H9 (cell line): ENCODE data around the gene BLMH. TPM values are rescaled to one million over a fixed set of nuclear protein-coding genes. Genes with fewer than 3 reads are reported as not detected.

Source experiments
- DNase-seq: peaks from one replicate; pipeline ENCODE4 v3.0.0-alpha.2; 2017
- H2AFZ ChIP-seq: one replicate; pipeline ENCODE4 v1.6.1; 2013; ENCODE audit warnings: mild to moderate bottlenecking, low read length, control low read depth, moderate library complexity
- H2AK5ac ChIP-seq: 2 replicates; pipeline ENCODE4 v1.6.1; 2013; ENCODE audit warnings: low read length, control low read depth, mixed read lengths; ENCODE audit not compliant: insufficient read length
- H2BK120ac ChIP-seq: one replicate; pipeline ENCODE4 v1.6.1; 2013; ENCODE audit warnings: low read depth, mild to moderate bottlenecking, low read length, control low read depth, inconsistent platforms; ENCODE audit not compliant: poor library complexity, severe bottlenecking
- H2BK12ac ChIP-seq: 2 replicates; pipeline ENCODE4 v1.6.1; 2013; ENCODE audit warnings: low read length, control low read depth, mixed read lengths, low read depth; ENCODE audit not compliant: insufficient read length
- H2BK15ac ChIP-seq: 2 replicates; pipeline ENCODE4 v1.6.1; 2013; ENCODE audit warnings: low read depth, low read length, control low read depth
- H2BK20ac ChIP-seq: one replicate; pipeline ENCODE4 v1.6.1; 2013; ENCODE audit warnings: low read depth, mild to moderate bottlenecking, low read length, control low read depth, inconsistent platforms; ENCODE audit not compliant: poor library complexity, severe bottlenecking
- H2BK5ac ChIP-seq: 2 replicates; pipeline ENCODE4 v1.6.1; 2013; ENCODE audit warnings: low read length, control low read depth, mixed read lengths; ENCODE audit not compliant: insufficient read length
- H3K14ac ChIP-seq: 2 replicates; pipeline ENCODE4 v1.6.1; 2013; ENCODE audit warnings: low read length, control low read depth; ENCODE audit not compliant: insufficient read depth
- H3K18ac ChIP-seq: 2 replicates; pipeline ENCODE4 v1.6.1; 2013; ENCODE audit warnings: low read depth, mild to moderate bottlenecking, mixed read lengths, low read length, control low read depth; ENCODE audit not compliant: insufficient read length
- H3K23ac ChIP-seq: 2 replicates; pipeline ENCODE4 v1.6.1; 2013; ENCODE audit warnings: low read length, control low read depth, mixed read lengths, low read depth; ENCODE audit not compliant: insufficient read length
- H3K23me2 ChIP-seq: 2 replicates; pipeline ENCODE4 v1.6.1; 2013; ENCODE audit warnings: low read depth, mild to moderate bottlenecking, mixed read lengths, low read length, control low read depth; ENCODE audit not compliant: insufficient read length, poor library complexity, severe bottlenecking
- H3K27ac ChIP-seq: 2 replicates; pipeline ENCODE4 v1.5.1; 2013; ENCODE audit warnings: low read length, control low read depth, mixed read lengths, low read depth; ENCODE audit not compliant: insufficient read length
- H3K27me3 ChIP-seq: 2 replicates; pipeline ENCODE4 v1.6.1; 2013; ENCODE audit warnings: low read length, control low read depth, inconsistent platforms; ENCODE audit not compliant: insufficient read depth
- H3K4ac ChIP-seq: 2 replicates; pipeline ENCODE4 v1.6.1; 2013; ENCODE audit warnings: low read depth, mild to moderate bottlenecking, control low read depth, inconsistent platforms, low read length, moderate library complexity
- H3K4me1 ChIP-seq: 2 replicates; pipeline ENCODE4 v1.6.1; 2013; ENCODE audit warnings: low read length, control low read depth, inconsistent platforms; ENCODE audit not compliant: insufficient read depth
- H3K4me2 ChIP-seq: 2 replicates; pipeline ENCODE4 v1.6.1; 2013; ENCODE audit warnings: low read length, control low read depth, mixed read lengths; ENCODE audit not compliant: insufficient read length, insufficient read depth
- H3K56ac ChIP-seq: 2 replicates; pipeline ENCODE4 v1.6.1; 2013; ENCODE audit warnings: low read depth, mild to moderate bottlenecking, mixed read lengths, low read length, control low read depth; ENCODE audit not compliant: insufficient read length
- H3K79me1 ChIP-seq: 2 replicates; pipeline ENCODE4 v1.6.1; 2013; ENCODE audit warnings: low read depth, mild to moderate bottlenecking, moderate library complexity, low read length, control low read depth, inconsistent platforms; ENCODE audit not compliant: insufficient read depth, poor library complexity, severe bottlenecking
- H3K79me2 ChIP-seq: 2 replicates; pipeline ENCODE4 v1.6.1; 2013; ENCODE audit warnings: low read length, control low read depth, inconsistent platforms; ENCODE audit not compliant: insufficient read depth
- H3K9ac ChIP-seq: 2 replicates; pipeline ENCODE4 v1.6.1; 2013; ENCODE audit warnings: low read length, control low read depth, mixed read lengths; ENCODE audit not compliant: insufficient read length; ENCODE audit errors: extremely low read depth
- H3K9me3 ChIP-seq: one replicate; pipeline ENCODE4 v1.6.1; 2013; ENCODE audit warnings: low read depth, low read length, inconsistent platforms; ENCODE audit not compliant: control insufficient read depth
- H3T11ph ChIP-seq: one replicate; pipeline ENCODE4 v1.6.1; 2013; ENCODE audit warnings: mild to moderate bottlenecking, low read length, control low read depth, inconsistent platforms
- H4K20me1 ChIP-seq: one replicate; pipeline ENCODE4 v1.6.1; 2013; ENCODE audit not compliant: control insufficient read depth, insufficient read length, insufficient read depth
- H4K5ac ChIP-seq: 2 replicates; pipeline ENCODE4 v1.6.1; 2013; ENCODE audit warnings: low read depth, mild to moderate bottlenecking, mixed read lengths, low read length, control low read depth; ENCODE audit not compliant: insufficient read length
- H4K8ac ChIP-seq: replicated peaks from 2 replicates; pipeline ENCODE4 v1.6.1; 2013; ENCODE audit warnings: low read length, control low read depth, mixed read lengths, low read depth; ENCODE audit not compliant: insufficient read length
- H4K91ac ChIP-seq: 2 replicates; pipeline ENCODE4 v1.6.1; 2013; ENCODE audit warnings: low read depth, mild to moderate bottlenecking, moderate library complexity, mixed read lengths, low read length, control low read depth; ENCODE audit not compliant: insufficient read length
- H3K27ac Mint-ChIP-seq, 3 experiments: 2 replicates in 2 of 3; 3 replicates in 1 of 3; pipeline ENCODE4 v1.8.0; 2020 to 2021; ENCODE audit warnings: mixed read lengths in 3 of 3, mild to moderate bottlenecking in 1 of 3, moderate library complexity in 1 of 3
- H3K27me3 Mint-ChIP-seq: 2 replicates; pipeline ENCODE4 v1.8.0; 2021; ENCODE audit warnings: low read depth, mild to moderate bottlenecking, moderate library complexity, mixed read lengths
- H3K36me3 Mint-ChIP-seq, 3 experiments: 2 replicates in 2 of 3; 3 replicates in 1 of 3; pipeline ENCODE4 v1.8.0; 2020 to 2021; ENCODE audit warnings: low read depth in 3 of 3, mixed read lengths in 3 of 3; ENCODE audit not compliant: insufficient read depth in 1 of 3
- H3K4me1 Mint-ChIP-seq, 2 experiments: 2 replicates each; pipeline ENCODE4 v1.8.0; 2020; ENCODE audit warnings: mixed read lengths in 2 of 2
- H3K4me3 Mint-ChIP-seq, 2 experiments: 2 replicates in 1 of 2; 3 replicates in 1 of 2; pipeline ENCODE4 v1.8.0; 2020 to 2021; ENCODE audit warnings: mild to moderate bottlenecking in 2 of 2, mixed read lengths in 2 of 2, moderate library complexity in 1 of 2
- H3K9me3 Mint-ChIP-seq, 2 experiments: 2 replicates in 1 of 2; 3 replicates in 1 of 2; pipeline ENCODE4 v1.8.0; 2020; ENCODE audit warnings: mild to moderate bottlenecking in 2 of 2, mixed read lengths in 2 of 2, moderate library complexity in 1 of 2
- WGBS: extraction: QIAGEN DNeasy Blood & Tissue Kit; methylation state at CpG from one replicate; pipeline ENCODE4 v1.1.7; 2013; ENCODE audit warnings: missing lambda C conversion rate, low lambda C conversion rate, mixed read lengths; ENCODE audit not compliant: insufficient read length; ENCODE audit errors: extremely low coverage; 5-methylcytosine and 5-hydroxymethylcytosine counted together
- total RNA-seq: library from RNA; stranded (reverse); gene quantifications from 2 replicates; pipeline ENCODE4 v1.2.1, GENCODE V29; 2021
- TF ChIP-seq, protein P1 (sequence below): fragments of 200-600 bp; sonication (generic); conservative IDR thresholded peaks from 3 replicates; pipeline ENCODE4 v1.8.0; 2021; ENCODE audit warnings: antibody characterized with exemption, mild to moderate bottlenecking

The BLMH gene
- total RNA-seq, 1 experiment from 2014 or later: 74.7 TPM

DNA sequence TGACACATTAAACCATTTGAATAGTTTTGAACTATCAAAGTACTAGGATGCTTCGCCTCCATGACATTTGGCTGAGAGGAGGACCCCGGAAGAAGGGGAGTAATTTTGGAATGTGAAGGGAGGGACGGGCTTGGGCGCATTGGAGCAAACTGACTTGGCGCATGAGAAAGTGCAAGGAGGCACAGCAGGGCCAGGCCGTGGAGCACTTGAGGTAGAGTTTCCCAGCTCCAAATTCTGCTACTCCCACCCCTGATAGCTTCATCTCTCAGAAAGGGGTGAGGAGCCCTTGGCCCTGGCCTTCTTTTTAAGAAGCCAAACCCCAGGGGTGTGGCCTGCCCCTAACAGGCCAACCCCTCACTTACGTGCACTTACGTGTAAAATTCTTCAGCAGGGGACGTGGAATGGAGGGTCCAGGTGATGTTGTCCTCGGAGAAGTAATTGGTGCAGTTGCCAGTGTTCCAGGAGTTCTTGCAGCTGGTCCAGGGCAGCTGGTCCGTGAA lies 73.9 kb downstream of the BLMH start:
- Mint-ChIP-seq H3K27me3 (no peaks in the 10 kb centered on the region; the same call in none of the 2 replicates), H3K36me3 (no peaks in the 10 kb centered on the region; a peak in 2 of 7 replicates), H3K4me3 (no peak overlapping the region), H3K27ac (no peak overlapping the region), H3K4me1 (peaks cover 3 to 14% of the 10 kb centered on the region in 2 experiments), H3K9me3 (peaks cover 0 to 3% of the 10 kb centered on the region in 2 experiments; a peak in 2 of 5 replicates)
- Histone ChIP-seq H3K23ac (no peak overlapping the region), H2AFZ (no peak overlapping the region), H2BK5ac (no peak overlapping the region), H4K8ac (no peak overlapping the region), H4K5ac (no peak overlapping the region), H3K9me3 (no peaks in the 10 kb centered on the region), H4K91ac (no peak overlapping the region), H2BK12ac (no peak overlapping the region), H3T11ph (no peak overlapping the region), H3K56ac (no peak overlapping the region), H3K4me2 (no peak overlapping the region), H3K27me3 (no peaks in the 10 kb centered on the region), H3K4me1 (no peaks in the 10 kb centered on the region), H4K20me1 (no peaks in the 10 kb centered on the region), H2BK15ac (no peak overlapping the region), H2BK20ac (no peak overlapping the region), H3K18ac (no peak overlapping the region), H2BK120ac (no peak overlapping the region), H3K79me1 (no peaks in the 10 kb centered on the region), H3K79me2 (no peaks in the 10 kb centered on the region), H3K4ac (no peak overlapping the region), H2AK5ac (no peak overlapping the region), H3K23me2 (peaks cover 3% of the 10 kb centered on the region), H3K27ac (no peak overlapping the region), H3K14ac (no peak overlapping the region), H3K9ac (no peak overlapping the region)
- DNase-seq: no peak
- TF ChIP-seq, protein P1, sequence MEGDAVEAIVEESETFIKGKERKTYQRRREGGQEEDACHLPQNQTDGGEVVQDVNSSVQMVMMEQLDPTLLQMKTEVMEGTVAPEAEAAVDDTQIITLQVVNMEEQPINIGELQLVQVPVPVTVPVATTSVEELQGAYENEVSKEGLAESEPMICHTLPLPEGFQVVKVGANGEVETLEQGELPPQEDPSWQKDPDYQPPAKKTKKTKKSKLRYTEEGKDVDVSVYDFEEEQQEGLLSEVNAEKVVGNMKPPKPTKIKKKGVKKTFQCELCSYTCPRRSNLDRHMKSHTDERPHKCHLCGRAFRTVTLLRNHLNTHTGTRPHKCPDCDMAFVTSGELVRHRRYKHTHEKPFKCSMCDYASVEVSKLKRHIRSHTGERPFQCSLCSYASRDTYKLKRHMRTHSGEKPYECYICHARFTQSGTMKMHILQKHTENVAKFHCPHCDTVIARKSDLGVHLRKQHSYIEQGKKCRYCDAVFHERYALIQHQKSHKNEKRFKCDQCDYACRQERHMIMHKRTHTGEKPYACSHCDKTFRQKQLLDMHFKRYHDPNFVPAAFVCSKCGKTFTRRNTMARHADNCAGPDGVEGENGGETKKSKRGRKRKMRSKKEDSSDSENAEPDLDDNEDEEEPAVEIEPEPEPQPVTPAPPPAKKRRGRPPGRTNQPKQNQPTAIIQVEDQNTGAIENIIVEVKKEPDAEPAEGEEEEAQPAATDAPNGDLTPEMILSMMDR: no peak
- WGBS: no CpG with 5 or more reads among the region's 11 CpGs
